Skin of body (tissue), 2 donors: ENCODE data around the gene STRIP1. TPM values are rescaled to one million over a fixed set of nuclear protein-coding genes. Genes with fewer than 3 reads are reported as not detected.
"Not testable (repeated sequence)": the region's sequence is repeated elsewhere in the genome, so short reads cannot be mapped to it uniquely, and the experiment has no call there.

Experiments used
- DNase-seq: peaks from one replicate; lab custom pipeline; 2025; lab: John Stamatoyannopoulos, UW
- total RNA-seq: library from RNA; depleted of rRNA; stranded (reverse); fragments of >200 nt; gene quantifications from one replicate; pipeline ENCODE4 v1.2.3, GENCODE V29; 2014

STRIP1 gene
- total RNA-seq, 1 donor from 2014 or later = 41.3 TPM

DNA sequence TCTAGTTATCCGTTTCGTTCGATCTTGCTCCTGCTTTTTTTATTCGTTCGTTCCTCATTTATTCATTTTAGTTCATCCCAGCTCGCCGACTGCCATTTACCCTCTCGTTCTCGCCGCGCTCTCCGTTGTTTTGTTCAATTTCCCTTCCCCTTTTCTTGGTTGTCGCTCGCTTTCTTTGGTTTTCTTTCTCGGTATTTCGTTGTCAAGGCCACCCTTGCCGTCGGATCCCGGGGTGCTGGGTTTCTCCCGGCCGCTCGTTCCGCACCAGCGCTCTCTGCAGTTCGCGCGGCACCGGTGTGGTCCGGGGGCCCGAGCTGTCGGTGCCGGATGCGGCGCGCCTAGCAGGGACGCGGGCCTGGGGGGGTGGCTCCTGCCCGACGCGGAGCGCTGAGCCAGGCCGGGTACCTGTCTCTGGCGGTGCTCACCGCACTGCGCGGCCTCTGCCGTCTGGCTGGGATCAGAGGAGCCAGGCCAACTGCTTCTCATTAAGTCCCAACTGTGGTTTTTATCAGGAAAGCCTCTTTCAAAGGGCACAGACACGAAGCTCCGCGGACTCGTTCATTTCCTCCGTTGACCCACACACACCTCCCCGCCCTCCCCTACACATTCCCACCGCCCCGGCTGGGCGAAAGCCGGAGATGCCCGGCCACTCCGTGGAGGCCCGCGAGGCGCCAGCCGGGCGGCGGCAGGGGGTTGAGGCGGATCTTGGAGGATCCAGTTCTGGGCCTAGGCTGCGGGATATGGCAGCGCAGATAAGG is 34.4 kb downstream of the STRIP1 start:
- no peak for DNase-seq

GRCh38 chr1:110069404-110070281 is 35.2 kb downstream of the STRIP1 start:
- DNase-seq = no peak

GRCh38 chr1:110070282-110070669 is 35.9 kb downstream of the STRIP1 start:
- DNase-seq = no peak

DNA sequence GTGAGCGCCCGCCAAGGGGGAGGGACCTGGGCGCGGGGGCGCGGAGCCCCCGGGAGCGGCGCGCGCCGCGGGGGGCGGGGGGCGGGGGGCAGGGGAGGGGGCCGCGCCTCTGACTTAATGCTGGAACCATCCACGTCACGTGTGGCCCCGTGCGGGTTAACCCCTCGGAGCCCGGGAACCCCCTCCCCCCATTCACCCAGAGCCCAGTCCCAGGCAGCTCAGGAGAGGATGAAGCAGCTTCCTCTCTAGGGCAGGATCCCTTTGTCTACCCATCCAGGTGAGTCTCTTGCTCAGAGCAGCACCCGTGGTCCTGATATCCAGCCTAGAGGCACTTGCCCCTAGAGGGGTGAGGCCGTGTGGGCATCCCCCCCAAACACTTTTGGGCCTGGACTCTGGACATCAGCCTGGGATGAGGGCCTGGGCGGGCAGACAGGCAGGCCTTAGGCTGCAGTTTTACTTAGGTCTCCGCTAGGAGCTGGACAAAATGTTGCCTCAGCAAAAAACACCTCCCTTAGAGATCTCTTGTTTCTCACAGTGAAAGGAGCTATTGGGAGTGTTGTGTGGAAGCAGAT is 36.3 kb downstream of the STRIP1 start, which contains the start of gene ALX3:
TSS of gene ALX3 (minus strand) at position 2 of the 572 bp plus-strand sequence. CDS start 60 bp downstream, outside the sequence.
- DNase-seq = no peak

DNA sequence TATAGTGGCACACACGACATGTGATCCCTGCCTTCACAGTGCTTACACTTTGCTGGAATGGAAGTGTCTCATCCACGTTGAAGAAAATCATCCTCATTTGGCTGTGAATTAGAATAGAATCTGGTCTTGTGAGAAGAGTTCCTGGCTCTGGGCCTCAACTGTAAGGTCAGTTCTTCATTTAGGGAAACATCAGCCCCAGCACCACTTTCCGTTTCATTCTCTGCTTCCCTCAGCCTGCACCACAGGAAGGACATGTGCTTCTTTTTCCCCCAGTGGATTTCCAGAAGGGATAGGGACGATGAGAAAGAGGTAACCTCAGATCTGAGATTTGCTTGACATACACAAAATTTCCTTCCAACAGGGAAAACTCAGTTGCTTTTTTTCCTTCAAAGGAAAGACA is 39.7 kb downstream of the STRIP1 start:
- no peak for DNase-seq

- DNase-seq = no peak
Observed at GRCh38 chr1:110076789-110077500, 42.5 kb downstream of the STRIP1 start.

GRCh38 chr1:110079995-110080394 is 45.6 kb downstream of the STRIP1 start:
- not testable (repeated sequence) for DNase-seq

GRCh38 chr1:110081061-110081460 is 46.6 kb downstream of the STRIP1 start:
- DNase-seq = no peak

GRCh38 chr1:110082477-110082876 is 48.1 kb downstream of the STRIP1 start:
- DNase-seq = no peak

GRCh38 chr1:110083061-110083865 is 48.8 kb downstream of the STRIP1 start:
- no peak for DNase-seq

DNA sequence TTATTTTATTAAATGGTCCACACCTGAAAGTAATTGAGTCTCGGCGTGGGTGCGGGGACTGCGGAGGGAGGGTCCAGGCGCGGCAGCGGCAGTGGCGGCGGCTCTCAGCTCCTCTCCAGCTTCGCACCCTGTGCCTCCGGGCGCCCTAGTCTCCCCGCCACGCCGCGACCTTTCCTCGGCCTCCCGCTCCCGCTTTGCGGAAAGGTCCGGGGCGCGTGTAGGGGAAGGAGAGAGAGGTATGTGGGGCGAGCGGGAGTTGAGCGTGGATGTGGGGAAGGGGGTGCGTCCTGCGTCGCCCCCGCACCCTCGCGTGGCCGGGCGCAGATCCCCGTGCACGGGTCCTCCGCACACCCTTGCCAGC is 49.4 kb downstream of the STRIP1 start:
- no peak for DNase-seq

DNA sequence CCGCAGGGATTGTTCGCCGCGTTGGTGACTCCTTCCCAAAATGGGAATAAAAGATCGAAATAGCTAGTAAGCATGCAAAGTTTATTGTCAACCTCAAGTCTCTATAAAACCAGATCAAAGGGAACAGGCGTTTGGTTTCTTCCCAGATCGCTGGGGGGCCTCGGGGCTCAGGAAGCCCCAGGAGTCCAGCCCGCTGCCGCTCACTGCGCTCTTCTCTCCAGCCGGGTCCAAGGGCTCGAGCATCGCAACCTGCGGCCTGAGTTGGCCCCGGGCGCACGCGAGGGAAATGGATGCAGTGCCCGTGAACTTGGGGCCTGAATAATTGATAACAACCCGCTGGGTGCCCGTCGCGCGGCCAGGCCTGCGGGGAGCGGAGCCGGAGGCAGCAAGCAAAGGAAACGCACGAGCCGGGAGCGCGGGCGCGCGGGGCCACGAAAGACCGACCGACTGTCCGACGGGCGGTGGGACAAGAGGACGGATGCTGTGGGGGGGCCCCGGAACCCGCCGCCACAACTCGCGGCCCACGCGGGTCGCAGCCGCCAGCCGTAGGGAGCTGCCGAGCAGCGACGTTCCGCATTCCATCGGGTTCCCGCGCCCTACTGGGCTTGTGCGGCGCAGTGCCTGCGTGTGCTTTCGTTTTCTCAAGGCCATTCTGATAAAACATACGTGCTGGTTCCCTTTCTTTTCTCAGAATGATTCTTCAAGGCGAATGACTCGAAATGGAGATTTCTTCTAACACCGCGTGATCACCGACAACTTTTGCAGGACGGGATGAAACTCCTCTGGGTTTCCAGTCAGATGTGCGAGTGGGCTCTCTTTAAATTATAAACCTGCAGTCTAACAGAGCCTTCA is 50.0 kb downstream of the STRIP1 start:
- DNase-seq = peak; percentile 34

DNA sequence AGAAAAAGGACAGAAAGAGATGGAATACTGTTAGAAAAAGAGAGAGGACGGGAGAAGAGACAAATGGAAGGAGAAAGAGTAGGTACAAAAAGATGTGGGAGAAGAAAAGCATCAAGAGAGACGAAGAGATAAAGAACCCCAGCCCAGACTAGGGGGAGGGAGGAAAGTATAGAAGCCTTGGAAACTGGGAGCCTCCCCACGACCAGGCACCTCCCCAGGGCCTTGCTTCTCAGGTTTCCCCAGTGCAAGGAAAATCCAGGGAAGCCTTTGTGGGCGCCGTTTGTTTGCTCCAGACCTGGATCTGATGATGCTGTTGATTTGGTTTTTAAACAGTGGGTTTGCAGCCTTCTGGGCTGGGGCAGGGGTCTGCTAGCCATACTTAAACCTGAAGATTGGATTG is 51.2 kb downstream of the STRIP1 start:
- DNase-seq = no peak

DNA sequence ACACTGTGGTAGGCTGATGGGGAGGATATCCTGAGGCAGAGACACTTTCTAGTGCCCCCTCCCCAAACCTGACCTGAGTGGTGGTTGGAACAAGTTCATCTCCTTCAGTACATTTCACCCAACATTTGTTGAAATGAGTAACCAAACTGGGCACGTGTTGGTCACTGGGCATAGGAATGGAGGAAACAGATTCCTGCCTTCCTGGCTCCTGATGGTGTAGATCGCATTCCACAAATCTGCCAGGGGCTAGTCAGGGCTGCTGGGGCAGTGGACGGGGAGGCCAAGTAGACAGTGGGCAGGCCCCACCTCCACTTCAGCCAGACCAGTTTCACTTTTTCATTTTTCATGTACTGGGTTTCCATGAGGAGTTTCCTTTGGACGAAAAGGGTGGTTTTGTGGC is 52.5 kb downstream of the STRIP1 start:
- no peak for DNase-seq

- DNase-seq = no peak
Observed at GRCh38 chr1:110087812-110088738, 53.7 kb downstream of the STRIP1 start.

DNA sequence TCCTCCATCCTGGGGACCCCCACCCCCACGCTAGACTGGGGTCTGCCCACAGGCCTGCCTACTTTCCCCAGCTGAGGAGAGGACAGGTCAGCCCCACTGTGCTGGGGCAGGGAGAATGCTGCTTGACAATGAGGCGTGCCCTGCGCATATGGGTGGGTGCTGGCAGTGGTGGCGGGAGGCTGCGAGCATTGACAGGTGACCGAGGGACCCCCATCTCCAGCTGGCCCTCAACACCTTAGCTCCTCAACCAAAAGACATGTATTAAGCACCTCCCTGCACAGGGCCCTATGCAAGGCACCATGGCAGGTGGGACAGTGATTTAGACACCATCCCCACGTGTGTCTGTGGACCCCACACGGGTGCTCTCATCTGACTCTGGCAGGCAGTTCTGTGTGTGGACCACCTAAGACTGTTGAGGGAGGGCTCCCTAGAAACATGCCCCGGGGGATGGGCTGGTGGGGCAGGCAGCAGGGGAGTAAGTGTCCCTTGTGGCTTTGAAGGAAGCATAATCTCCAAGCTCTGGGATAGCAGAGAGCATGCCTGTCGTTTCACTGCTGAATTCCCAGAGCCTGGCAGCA is 54.4 kb downstream of the STRIP1 start:
- DNase-seq = no peak

DNA sequence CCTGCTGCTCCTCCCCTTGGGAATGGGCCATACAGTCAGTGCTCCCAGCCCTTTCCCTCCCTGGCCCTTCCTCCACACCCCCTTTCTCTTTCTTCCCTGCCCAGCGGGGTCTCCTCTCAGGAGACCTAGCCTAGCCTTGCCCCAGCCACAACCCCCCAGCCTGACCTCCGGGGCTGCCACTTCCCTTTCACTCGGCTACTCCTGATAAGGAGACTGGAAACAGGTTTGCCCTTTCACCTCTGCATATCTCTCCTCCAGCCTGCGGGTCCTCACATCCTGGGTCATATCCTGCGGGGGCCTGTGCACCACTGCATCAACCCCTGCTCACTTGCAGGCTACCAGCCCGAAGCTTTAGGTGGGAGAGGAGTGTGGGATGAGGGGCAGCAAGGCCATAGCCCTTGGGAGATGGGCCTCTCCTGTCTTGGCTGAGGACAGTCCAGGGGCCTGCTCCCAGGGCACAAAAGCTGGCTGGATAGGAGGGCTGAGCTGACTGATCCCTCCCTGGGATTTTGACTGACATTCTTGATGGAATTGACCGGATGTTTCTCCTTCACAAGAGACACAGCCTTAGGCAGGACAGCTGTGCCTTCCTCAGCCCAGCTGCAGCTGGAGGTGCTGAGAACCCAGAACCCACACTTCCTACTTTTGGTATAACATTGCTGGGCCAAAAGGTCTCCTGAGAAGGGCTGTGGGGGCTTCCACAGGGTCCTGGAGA is 55.3 kb downstream of the STRIP1 start:
- DNase-seq = no peak

DNA sequence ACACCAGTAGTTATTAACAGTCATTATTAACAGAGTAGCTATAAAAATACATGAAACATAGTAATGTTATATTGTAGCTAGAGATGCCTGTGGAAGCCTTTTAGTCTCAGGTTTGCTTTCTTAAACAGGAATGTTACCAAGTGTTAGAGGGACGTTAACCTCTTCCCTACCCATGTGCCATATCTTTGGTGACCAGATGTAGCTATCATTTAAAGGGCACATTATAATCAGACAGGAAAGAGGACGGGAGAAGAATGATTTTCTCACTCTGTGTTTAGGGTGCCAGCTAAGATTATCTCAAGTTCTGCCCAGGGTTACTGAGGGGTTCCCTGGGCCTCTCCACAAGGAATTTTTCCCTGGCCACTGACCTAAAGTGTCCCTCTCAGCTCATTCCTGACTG is 57.0 kb downstream of the STRIP1 start:
- no peak for DNase-seq
